GM19351 (cell line): ENCODE measurements around the gene SEMA3C.

ENCODE experiments used
- ATAC-seq: cut with Tn5 transposase; IDR thresholded peaks from one replicate; pipeline ENCODE4 v1.9.1; 2021; ENCODE audit warnings: mild to moderate bottlenecking, moderate library complexity; ENCODE audit not compliant: unreplicated experiment

The SEMA3C gene

DNA sequence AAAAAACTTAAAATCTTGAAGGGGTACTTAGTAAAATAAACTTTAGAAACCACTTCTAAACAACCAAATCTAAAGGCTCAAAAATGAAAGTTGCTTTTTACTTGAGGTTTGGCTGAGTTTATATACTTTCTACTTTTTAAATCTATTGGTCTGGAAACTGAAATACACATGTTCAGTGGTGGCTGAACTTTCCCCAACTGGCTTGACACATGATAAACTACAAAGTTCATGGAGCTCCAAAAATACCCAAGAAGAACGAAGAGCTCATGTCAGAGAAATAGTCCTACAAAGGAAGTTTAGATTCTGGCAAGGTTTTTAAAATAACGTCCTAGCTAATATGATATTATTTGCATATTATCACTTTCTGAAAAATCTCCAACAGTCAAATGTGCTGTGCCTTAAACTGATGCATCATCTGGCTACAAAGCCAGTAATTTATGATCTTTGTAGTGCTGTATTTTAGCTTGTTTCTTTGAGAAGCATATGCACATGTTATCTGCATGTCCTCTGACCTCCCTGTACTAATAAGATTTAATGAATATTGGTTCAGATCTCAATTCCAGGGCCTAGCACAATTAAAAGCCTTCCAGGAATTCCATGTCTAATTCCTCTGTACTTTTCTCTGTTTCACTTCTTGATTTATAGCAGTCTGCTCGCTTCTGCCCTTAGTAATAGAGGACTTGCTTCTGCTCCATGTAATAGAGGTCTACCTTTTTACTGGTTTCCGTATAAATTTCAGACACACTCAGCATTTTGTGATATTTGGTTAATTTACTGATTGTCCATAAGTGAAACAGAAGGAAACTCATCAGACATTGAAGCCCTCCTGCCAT lies 28.2 kb downstream of the SEMA3C start:
- ATAC-seq: no peak

DNA sequence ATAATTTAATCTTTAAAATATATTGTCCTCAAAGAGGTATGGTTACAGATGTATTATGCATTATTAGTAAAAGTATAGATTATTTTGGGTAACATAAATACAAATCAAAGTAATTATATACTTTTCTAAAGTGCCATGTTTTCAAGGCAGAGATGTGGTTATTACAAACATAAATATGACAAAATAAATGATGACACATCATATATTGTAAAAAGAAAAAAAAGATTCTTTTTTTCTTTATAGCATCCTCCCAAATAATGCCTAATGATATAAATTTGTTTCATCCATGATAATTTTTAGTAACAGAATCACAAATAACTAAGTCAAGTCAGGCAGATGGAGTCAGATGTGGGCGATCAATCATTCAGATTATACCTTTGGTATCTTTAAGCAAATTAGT lies 29.3 kb downstream of the SEMA3C start:
- no peak for ATAC-seq

DNA sequence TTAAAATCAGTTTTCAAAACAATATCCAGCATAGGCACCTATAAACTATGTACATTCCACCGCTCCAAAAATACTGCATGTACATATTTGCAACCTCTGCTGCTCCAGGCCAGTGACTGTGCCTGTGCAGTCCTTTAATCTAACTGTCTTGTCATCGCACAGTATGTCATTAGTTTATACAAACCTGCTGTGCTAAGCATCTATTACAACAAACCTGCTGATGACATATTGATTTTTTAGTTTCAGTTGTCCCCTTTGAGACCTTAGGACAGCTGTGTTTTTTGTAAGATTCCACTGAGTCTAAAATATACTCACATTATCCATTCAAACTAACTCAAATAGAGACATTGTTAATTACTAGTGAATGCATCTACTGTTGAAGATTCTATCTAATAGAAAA lies 33.1 kb downstream of the SEMA3C start:
- ATAC-seq: no peak

DNA sequence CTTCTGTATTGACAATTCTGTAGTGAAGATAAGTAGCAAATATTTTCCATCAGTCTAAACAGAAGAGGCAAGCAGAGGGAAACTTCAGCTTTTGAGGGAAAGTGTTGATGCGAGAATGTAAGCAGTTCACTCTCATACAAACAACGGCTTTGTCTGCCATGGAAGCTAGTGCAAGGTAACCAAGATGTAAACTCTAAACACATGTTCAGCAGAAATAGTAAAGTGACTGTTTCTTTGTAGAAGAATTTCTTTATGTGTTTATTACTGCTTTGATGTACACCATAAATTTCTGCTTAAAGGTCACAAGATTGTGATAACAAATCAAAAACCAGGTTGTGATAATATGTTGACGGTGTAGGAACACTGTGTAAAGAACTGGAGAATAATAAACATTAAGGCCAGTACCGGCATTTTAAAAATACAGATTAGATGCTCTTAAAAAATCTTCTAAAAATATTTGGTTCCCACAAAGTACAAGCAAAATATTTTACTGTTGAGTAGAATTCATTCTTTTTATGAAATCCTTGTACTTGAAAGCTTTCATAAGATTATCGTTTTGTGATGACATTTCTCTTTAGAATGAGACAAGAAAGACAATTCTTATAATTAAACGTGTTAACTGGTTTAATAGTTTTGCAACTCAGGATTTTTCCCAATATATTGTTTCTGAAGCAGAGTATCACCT lies 34.2 kb downstream of the SEMA3C start:
- ATAC-seq: no peak

DNA sequence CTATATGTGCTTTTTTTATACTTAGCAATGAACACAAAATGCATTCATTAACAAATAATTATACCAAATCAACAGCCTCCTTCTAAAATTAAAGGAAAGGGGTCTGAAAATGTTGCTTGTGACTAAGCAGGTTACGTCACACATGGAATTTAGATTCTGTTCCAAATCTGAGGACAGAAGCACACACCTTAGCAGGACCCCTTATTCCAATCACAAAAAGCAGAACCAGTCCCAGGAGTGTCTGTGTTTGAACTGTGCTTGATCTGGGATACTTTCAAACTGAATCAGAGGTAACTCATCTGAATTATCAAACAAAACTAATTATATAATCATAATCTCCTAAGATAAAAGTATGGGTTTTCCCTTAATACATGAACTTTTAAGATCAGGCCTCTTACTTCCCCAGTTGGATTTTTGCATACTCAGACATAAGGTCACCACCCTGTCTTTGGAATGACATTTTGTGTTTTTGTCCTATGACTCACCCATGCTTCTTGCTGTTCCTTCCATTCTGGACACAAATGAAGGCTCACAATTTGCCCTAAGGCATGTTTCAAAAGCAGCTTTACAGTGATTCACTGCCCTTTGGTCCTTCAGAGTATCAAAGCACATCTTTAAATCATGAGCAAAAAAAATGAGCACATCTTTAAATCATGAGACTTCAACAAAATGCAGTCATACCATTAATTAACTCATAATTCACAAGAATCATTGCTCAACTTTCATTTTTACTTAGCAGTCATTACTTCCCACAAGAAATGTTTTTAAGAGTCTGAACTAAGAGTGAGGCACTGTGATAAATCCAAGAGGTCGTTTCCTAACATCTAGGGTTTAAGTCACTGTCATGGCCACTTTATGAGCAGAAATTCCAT lies 35.5 kb downstream of the SEMA3C start:
- ATAC-seq: no peak

DNA sequence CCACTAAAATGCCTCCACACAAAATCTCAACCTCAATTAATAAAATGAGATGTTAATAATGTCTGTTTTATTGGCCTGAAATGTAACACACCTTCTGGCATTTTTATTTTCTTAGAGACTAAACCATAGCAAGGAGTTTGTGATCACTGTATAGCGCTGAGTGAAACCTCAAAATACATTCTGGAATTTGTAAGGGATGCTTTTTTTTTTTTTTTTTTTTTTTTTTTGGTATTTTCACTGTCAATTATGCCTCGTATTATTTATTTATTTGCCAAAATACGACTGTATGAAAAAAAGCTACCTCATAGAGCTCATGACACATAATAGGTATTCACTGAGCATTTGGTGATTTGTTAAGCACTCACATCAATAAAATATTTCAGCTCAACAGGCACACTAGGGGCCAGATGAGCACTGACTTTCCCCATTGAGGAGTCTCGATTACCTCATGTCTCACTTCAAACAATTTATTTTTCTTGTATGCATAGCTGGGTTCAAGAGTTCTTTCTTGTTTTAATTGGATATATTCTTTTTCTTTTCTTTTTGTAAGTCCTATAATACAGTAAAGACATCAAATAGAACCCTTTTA lies 36.5 kb downstream of the SEMA3C start:
- no peak for ATAC-seq

DNA sequence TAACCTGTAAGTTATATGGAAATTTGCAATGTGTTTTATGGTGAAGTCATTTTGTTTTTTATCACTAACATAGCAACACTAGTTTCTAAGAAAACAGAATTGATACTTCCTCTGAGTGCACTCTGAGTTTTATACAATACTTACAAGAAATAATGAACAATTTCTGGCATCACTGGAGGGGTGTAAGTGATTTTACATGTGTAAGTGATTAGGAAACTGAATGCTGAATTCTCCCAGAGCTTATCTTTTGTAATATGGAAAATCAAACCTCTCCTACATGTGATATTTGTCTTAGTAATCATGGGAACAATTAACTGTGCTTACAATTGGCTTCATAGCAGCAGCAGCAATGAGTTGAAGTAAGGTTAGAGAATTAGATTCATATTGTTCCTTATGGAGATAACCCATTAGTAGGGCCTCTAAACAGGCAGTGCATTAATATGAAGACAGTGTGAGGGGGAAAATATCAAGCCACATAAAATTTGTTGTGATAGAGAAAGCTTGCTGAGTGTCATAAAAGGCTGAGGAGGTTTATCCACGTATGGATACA lies 37.4 kb downstream of the SEMA3C start:
- ATAC-seq: no peak

DNA sequence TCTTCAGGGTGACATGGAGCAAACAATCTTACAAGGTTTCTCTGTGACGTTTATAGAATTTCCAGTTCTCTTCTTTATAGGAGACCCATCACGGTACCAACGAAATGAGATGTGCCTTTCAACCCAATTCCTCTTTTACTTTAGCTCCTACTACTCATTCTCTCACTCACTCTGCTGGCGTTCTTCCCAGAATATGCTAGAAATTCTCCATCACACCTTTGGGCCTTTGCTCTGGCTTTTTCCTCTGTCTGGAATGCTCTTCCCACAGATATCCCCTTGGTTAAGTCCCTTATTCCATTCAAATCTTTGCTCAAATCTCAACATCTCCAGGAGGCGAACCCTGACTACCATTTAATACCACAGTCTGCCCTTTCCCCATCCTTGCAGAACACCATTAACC lies 39.0 kb downstream of the SEMA3C start:
- ATAC-seq: no peak

DNA sequence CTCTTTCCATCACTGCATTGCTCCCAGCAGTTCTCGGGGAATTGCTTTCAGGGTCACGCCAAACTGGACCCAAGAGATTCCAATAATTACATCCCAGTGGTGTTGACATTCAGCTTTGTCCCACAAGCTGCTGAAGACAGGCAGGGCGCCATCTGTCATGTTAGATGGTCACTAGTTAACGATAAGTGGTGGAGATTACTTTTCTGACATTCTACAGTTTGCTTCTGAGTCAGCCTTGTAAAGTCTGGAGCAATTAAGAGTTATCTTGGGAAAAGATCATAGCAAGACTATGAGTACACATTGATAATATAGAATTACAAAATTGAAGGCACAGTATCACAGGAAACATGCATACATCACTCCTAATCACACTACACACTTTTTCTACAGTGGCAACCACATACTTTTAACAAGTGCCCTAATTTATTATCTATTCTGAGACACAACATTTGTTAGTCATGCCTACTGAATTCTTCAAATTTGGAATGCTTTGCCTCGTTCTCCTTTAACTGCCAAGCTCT lies 41.9 kb downstream of the SEMA3C start:
- no peak for ATAC-seq

DNA sequence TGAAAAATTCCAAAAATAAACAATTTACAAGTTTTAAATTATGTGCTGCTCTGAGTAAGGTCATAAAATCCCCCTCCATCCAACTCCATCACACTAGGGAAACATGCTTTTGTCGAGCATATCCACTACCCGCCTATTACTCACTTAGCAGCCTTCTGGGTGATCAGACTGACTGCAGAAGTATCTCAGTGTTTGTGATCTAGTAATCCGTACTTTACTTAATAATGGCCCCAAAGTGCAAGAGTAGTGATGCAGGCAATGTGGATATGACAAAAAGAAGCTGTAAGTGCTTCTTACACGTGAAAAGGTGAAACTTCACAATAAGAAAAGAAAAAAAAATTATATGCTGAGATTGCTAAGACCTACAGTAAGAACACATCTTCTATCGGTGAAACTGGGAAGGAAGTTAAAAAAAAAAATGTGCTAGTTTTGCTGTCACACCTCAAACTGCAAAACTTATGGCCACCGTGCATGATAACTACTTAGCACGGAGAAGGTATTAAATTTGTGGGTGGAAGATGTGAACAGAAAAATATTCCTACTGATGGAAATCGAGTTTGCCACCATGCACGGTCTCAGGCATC lies 43.2 kb downstream of the SEMA3C start:
- ATAC-seq: no peak

DNA sequence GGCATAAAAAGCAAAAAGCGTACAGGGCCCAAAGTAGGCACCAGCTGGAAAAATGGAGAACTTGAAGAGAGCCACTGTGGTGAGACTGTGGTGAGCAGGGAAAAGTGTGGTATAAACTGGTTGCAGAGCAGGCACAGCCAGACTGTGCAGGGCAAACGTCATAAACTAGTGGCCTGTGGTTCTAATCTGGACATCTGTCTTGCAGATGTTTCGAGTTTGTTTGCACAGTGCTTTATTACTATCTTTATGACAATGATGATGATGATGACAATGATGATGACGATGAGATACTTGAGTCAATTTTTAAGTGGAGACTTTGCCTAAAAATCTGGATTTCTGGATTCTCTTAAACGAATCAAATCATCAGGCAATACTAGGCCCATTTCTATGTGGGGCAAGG lies 45.7 kb downstream of the SEMA3C start:
- no peak for ATAC-seq

DNA sequence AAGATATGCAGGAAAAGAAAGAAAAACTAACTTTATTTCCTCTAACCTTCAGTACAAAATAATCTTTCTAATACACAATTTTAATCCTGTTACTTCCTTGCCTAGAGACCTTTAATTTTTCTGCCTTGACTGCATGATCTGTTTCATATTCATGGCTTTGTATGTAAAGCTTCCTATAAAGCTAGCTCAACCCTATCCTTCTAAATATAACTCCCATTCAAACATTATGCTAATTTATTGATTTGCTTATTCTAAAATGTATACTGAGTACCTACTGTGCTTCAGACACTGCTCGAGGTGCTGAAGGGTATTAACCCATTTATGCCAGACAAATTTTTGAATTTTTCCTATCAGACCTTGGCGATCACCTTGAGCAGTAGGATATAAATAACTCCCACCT lies 47.6 kb downstream of the SEMA3C start:
- no peak for ATAC-seq

DNA sequence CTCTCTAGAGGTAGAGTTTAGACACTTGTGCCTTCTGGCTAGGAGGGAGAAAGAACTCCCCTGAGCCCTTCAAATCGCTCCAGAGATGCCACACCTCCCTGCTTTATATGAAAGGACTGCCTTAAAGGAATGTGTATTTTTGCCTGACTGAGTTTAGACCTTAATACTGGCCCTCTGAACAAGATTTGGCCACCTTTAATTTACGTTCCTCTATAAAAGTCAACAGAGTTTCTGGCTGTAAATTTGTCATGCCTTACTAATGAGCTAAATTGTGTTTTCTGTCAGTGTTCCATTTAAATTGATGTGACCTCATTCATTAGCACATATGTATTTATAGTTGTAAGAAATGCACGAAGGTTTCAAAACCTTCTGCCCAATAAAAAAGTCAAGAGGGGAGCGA lies 48.0 kb downstream of the SEMA3C start:
- ATAC-seq: no peak

DNA sequence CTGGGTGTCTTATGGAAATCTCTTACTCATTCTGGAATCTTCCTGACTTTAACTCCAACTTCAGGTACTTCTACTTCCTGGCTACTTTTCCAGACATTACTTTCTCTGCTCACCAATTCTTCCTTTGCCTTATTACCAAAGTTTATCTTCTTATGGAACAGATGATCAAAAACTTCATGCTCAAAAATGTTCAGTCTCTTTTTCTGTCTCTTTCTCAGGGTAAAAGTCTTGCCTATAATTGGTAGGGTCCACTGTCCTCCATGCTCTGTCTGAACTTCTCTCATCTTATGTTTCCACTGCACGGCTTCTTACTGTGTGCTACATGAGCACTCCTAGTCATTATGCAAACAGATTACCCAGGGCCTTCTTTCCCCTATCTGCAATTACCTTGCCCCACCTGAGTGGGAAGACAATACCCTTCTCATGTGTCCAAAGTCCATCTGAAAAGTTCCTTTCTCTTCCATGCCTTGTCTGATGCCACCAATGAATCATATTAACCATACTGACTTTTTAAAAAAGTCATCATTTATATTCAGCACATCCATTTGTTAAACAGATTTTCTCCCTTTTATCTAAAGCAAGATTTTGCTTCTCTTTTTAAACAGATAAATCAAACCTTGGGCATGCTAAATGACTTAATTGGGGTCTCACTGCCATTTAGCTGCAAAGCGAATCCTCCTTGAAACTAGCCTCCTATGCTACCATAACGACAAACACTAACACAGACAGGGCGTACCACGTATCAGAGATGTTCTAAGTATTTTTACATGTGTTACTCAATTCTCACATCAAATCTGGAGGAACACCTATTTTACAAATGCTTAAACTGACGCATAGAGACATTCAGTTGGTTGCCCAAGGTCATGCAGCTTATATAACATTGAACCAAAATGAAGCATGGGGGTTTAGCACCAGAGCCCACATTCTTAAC lies 48.8 kb downstream of the SEMA3C start:
- no peak for ATAC-seq

DNA sequence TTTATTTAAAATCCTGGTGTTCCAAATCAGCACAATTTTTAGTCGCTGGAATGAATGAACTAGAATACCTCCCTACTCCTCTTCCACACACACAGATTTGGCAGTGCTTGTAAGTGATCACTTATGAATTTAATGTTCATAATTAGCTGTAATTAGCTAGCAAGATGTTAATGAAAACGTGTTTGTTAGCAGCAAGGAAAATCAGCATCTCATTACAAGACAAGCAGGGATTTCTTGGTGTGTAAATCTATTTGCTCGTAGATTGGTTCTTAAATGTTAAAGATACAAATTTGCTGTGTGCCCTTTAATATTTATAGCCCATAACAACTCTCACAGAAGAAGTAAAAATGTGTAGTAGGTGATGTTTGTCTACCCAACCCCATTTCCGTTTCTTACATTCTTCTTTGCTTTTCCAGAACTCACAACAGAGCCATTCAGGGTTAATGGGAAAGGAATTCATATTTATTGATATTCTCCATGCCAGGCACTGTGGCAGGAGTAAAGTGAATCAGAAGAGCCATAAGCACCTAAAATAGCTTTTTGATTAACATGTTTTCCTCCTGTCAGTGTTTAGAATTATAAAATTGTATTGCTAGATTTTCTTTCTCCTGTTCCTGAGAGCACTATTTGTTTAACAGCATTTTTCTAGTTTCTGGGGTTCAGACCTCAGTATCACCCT lies 49.6 kb downstream of the SEMA3C start:
- ATAC-seq: no peak

DNA sequence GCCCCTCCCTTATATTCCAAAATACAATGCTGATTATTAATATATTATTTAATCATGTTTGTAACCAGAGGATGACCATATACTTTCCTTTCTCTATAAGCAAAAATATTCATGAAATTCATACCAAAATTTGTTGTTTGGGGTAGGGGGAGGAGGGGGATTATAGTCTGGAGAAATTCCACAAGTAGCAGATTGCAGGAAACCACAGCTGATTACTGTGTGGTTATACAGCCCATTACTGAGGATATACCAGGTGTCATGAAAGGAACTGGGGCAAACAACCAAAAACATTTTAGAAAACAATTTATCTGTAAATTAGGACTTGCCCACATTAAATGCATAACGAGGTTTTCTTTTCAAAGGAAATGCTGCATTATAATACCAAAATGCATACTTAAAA lies 50.3 kb downstream of the SEMA3C start:
- no peak for ATAC-seq

DNA sequence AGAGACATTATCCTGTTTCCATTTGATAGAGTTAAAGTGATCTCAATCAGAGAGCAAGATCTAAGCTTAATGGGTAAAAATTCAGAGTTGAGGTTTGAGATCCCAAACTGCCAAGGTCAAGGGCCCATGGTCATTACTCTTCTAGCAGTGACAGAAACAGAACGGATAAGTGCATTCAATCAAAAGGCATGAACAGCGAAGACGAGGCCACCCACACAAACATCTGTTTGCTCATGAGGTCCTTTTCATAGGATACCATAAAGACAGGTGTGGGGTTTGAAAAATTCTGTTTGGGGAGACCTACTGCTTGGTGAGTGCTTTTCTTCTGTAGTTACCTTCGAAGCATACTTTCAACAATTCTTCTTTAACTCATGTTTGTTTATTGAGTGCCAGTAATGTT lies 58.3 kb downstream of the SEMA3C start:
- ATAC-seq: no peak

DNA sequence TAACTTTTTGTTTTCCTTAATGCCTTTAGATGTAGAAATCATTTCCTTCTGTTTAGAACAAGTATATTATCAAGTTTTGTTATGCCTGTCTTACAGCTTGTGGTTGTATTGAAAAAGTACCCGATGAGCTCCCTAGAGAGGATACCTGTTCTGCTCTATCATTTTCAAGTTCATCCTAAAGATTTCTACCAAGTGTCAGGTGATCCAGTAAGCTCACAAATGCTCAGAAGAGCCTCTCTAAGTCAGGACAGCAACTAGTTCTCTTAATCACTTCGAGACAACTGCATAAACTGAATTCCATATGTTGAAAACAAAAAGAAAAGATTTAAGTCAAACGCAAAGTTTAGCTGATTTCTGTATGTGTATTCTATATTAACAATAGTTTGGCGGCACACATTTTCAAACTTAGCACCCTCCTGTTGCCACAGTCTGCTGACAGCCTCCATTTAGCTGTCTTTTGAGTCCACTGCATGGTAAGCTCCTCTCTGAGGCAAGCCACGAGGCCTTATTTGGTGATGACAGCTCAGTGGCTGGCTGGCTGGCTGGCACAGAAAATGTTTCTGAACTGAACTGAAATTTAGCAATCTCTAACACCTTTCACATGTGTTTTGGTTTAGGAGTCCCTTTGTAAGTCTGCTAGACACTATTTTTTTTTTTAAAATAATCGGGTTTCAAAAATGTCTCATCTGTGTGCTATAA lies 59.4 kb downstream of the SEMA3C start:
- no peak for ATAC-seq
